ENCODE measurements around the gene IL1R2. TPM values are rescaled to one million over a fixed set of nuclear protein-coding genes. Genes with fewer than 3 reads are reported as not detected.

The IL1R2 gene
- total and polyA plus RNA-seq, 2 of the 13 experiments (the other 11 are each of a cell fraction or from before 2014, with no cell fraction given), result 3.6 to 7.3 TPM

DNA sequence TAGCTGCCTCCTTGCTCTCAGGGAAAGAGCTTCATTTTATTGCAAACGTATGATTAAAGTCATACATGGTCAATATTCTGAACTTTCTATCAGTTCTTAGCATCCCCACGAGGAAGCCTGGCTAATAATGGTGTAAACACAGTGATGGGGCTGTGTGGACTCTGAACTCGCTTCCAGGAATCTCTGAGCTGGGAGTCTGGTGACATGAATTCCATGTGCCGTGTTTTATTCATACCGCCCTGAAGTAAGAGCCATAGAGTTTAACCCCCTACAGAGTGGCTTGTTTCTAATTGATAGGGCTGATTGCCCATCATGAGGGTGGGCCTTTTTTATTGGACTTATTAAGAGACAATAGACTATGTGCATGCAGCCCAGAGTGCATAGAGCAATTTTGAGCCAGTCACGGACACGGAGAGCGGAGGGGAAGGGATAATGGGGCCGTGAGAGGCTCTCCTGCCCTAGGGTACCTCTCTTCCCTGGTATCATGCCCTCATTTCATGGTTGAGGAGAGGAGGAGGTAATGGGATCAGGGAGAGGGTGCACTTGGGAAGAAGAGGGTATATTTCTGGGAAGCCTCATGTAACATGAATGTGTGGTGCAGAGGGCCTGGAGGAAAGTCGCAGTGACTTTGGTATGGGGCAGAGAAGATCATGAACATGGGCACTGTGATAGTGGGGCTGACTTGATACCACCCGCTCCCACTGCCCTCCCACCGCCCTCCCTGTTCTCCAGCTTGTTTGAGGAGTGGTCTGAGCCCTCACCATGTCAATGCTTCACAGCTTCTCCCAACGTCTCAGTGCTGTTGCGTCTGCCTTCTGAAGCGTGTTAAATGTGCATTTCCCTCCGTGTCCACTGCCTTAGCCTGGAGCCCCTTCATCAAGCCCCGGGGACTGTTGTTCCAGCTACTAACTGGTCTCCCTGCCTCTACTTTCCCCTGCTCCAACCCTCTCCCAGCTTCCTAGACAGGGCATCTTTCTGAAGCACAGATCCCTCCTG is 73.2 kb downstream of the IL1R2 start (continued):
- TF ChIP-seq, protein P1, sequence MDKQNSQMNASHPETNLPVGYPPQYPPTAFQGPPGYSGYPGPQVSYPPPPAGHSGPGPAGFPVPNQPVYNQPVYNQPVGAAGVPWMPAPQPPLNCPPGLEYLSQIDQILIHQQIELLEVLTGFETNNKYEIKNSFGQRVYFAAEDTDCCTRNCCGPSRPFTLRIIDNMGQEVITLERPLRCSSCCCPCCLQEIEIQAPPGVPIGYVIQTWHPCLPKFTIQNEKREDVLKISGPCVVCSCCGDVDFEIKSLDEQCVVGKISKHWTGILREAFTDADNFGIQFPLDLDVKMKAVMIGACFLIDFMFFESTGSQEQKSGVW (CRISPR knock-in tag; IDR thresholded peaks at IDR 0.05; ENCODE audit: borderline replicate concordance), result no peak
- TF ChIP-seq TOE1 (CRISPR knock-in tag; IDR thresholded peaks at IDR 0.05) (no peak), POLR2AphosphoS2 (IDR thresholded peaks at IDR 0.05; ENCODE audit: low read depth, low read length) (no peak), ZNF17 (CRISPR knock-in tag; IDR thresholded peaks at IDR 0.05) (no peak), ZMYM2 (CRISPR knock-in tag; IDR thresholded peaks at IDR 0.05) (0 out of 2 replicates have a peak, but pooled peaks have one; percentile 41), ZNF891 (CRISPR knock-in tag; IDR thresholded peaks at IDR 0.05) (no peak), ZSCAN29 (CRISPR knock-in tag; conservative IDR thresholded peaks at IDR 0.05) (no peak), ZNF121 (CRISPR knock-in tag; IDR thresholded peaks at IDR 0.05) (no peak), MBD4 (IDR thresholded peaks at IDR 0.05; ENCODE audit: borderline replicate concordance, low read length) (no peak), ZNF776 (CRISPR knock-in tag; IDR thresholded peaks at IDR 0.05) (no peak), ZNF451 (CRISPR knock-in tag; IDR thresholded peaks at IDR 0.05) (no peak), TEAD3 (CRISPR knock-in tag; optimal IDR thresholded peaks at IDR 0.05; ENCODE audit: borderline replicate concordance) (peak; percentile 71)
- TF ChIP-seq, protein P2, sequence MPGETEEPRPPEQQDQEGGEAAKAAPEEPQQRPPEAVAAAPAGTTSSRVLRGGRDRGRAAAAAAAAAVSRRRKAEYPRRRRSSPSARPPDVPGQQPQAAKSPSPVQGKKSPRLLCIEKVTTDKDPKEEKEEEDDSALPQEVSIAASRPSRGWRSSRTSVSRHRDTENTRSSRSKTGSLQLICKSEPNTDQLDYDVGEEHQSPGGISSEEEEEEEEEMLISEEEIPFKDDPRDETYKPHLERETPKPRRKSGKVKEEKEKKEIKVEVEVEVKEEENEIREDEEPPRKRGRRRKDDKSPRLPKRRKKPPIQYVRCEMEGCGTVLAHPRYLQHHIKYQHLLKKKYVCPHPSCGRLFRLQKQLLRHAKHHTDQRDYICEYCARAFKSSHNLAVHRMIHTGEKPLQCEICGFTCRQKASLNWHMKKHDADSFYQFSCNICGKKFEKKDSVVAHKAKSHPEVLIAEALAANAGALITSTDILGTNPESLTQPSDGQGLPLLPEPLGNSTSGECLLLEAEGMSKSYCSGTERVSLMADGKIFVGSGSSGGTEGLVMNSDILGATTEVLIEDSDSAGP (CRISPR knock-in tag; IDR thresholded peaks at IDR 0.05; ENCODE audit: borderline replicate concordance), result 0 out of 2 replicates have a peak, but pooled peaks have one; percentile 17
- TF ChIP-seq, protein P3, sequence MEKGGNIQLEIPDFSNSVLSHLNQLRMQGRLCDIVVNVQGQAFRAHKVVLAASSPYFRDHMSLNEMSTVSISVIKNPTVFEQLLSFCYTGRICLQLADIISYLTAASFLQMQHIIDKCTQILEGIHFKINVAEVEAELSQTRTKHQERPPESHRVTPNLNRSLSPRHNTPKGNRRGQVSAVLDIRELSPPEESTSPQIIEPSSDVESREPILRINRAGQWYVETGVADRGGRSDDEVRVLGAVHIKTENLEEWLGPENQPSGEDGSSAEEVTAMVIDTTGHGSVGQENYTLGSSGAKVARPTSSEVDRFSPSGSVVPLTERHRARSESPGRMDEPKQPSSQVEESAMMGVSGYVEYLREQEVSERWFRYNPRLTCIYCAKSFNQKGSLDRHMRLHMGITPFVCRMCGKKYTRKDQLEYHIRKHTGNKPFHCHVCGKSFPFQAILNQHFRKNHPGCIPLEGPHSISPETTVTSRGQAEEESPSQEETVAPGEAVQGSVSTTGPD (CRISPR knock-in tag; IDR thresholded peaks at IDR 0.05), result no peak
- TF ChIP-seq, protein P4, sequence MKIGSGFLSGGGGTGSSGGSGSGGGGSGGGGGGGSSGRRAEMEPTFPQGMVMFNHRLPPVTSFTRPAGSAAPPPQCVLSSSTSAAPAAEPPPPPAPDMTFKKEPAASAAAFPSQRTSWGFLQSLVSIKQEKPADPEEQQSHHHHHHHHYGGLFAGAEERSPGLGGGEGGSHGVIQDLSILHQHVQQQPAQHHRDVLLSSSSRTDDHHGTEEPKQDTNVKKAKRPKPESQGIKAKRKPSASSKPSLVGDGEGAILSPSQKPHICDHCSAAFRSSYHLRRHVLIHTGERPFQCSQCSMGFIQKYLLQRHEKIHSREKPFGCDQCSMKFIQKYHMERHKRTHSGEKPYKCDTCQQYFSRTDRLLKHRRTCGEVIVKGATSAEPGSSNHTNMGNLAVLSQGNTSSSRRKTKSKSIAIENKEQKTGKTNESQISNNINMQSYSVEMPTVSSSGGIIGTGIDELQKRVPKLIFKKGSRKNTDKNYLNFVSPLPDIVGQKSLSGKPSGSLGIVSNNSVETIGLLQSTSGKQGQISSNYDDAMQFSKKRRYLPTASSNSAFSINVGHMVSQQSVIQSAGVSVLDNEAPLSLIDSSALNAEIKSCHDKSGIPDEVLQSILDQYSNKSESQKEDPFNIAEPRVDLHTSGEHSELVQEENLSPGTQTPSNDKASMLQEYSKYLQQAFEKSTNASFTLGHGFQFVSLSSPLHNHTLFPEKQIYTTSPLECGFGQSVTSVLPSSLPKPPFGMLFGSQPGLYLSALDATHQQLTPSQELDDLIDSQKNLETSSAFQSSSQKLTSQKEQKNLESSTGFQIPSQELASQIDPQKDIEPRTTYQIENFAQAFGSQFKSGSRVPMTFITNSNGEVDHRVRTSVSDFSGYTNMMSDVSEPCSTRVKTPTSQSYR (CRISPR knock-in tag; IDR thresholded peaks at IDR 0.05; ENCODE audit: borderline replicate concordance), result peak; percentile 35; the same call in 1 of the 2 replicates
- TF ChIP-seq, protein P5, sequence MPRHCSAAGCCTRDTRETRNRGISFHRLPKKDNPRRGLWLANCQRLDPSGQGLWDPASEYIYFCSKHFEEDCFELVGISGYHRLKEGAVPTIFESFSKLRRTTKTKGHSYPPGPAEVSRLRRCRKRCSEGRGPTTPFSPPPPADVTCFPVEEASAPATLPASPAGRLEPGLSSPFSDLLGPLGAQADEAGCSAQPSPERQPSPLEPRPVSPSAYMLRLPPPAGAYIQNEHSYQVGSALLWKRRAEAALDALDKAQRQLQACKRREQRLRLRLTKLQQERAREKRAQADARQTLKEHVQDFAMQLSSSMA (CRISPR knock-in tag; IDR thresholded peaks at IDR 0.05), result no peak; the same call in 1 of the 2 replicates
- TF ChIP-seq, protein P6, sequence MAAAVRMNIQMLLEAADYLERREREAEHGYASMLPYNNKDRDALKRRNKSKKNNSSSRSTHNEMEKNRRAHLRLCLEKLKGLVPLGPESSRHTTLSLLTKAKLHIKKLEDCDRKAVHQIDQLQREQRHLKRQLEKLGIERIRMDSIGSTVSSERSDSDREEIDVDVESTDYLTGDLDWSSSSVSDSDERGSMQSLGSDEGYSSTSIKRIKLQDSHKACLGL (CRISPR knock-in tag; IDR thresholded peaks at IDR 0.05), result no peak
